Panc1 (cell line): Measurements from ENCODE around the gene CNIH2. TPM values are rescaled to one million over a fixed set of nuclear protein-coding genes. Genes with fewer than 3 reads are reported as not detected.

ENCODE experiments used
- ATAC-seq: fragments of 200-7000 bp; cut with Tn5 transposase; 2 replicates; pipeline ENCODE4 v1.9.1; 2020; ENCODE audit warnings: mild to moderate bottlenecking, moderate library complexity
- BruUV-seq: library from RNA; stranded (reverse); fragments of 400-500 nt; replicated peaks from 2 replicates; lab custom pipeline; 2021; lab: Mats Ljungman, UMichigan
- CTCF ChIA-PET: fragments of 300-600 bp; sonication (Branson Sonifier 250); formaldehyde crosslinking; loops from one replicate; lab custom pipeline; 2022; ENCODE audit warnings: antibody characterized with exemption; lab: Charles Lee
- POLR2A ChIA-PET: fragments of 300-600 bp; sonication (Branson Sonifier 250); formaldehyde crosslinking; loops from one replicate; lab custom pipeline; 2022; ENCODE audit warnings: antibody characterized with exemption; lab: Charles Lee
- DNase-seq: peaks from one replicate; pipeline ENCODE4 v3.0.0-alpha.2; 2010; ENCODE audit warnings: low read depth, low spot score
- H3K27ac ChIP-seq: 2 replicates; pipeline ENCODE4 v1.5.1; 2011; ENCODE audit warnings: mild to moderate bottlenecking, low read length, inconsistent platforms
- H3K27me3 ChIP-seq: fragments of 200-500 bp; sonication (Bioruptor generic); 2 replicates; pipeline ENCODE4 v1.6.0; 2014; ENCODE audit warnings: low read length, inconsistent platforms; ENCODE audit not compliant: control insufficient read depth, insufficient read depth
- H3K36me3 ChIP-seq: fragments of 200-500 bp; sonication (Bioruptor generic); 2 replicates; pipeline ENCODE4 v1.5.1; 2014; ENCODE audit warnings: inconsistent platforms, mild to moderate bottlenecking, low read length, moderate library complexity; ENCODE audit not compliant: control insufficient read depth, insufficient read depth
- H3K4me1 ChIP-seq: 2 replicates; pipeline ENCODE4 v1.5.1; 2011; ENCODE audit warnings: inconsistent platforms, mild to moderate bottlenecking, low read length, moderate library complexity; ENCODE audit not compliant: control insufficient read depth, insufficient read depth
- H3K4me3 ChIP-seq, 2 experiments: 2 replicates each; pipeline ENCODE4 v1.5.1; 2011 to 2012; ENCODE audit warnings: low read depth in 2 of 2, low read length in 2 of 2, mild to moderate bottlenecking in 2 of 2, inconsistent platforms in 1 of 2, moderate library complexity in 1 of 2
- H3K9me3 ChIP-seq: fragments of 200-500 bp; sonication (Bioruptor generic); 2 replicates; pipeline ENCODE4 v1.5.1; 2014; ENCODE audit warnings: low read depth, mild to moderate bottlenecking, inconsistent platforms, low read length, moderate library complexity; ENCODE audit not compliant: control insufficient read depth, insufficient read depth
- CTCF ChIP-seq: fragments of 450-650 bp; IDR thresholded peaks from 2 replicates; pipeline ENCODE4 v1.5.1; 2017; ENCODE audit warnings: mild to moderate bottlenecking
- POLR2AphosphoS5 ChIP-seq: IDR thresholded peaks from 2 replicates; pipeline ENCODE4 v1.6.1; 2012; ENCODE audit warnings: mild to moderate bottlenecking, low read depth, low read length, moderate library complexity
- REST ChIP-seq, 2 experiments: IDR thresholded peaks; 2 replicates each; pipeline ENCODE4 v1.6.1; 2011 to 2012; ENCODE audit warnings: low read depth in 2 of 2, control low read depth in 1 of 2, low read length in 1 of 2, mild to moderate bottlenecking in 1 of 2, moderate library complexity in 1 of 2; ENCODE audit not compliant: insufficient read depth in 1 of 2
- SIN3A ChIP-seq: IDR thresholded peaks from 2 replicates; pipeline ENCODE4 v1.6.1; 2012; ENCODE audit warnings: low read depth, mild to moderate bottlenecking, low read length, moderate library complexity, borderline replicate concordance; ENCODE audit not compliant: insufficient read depth
- TCF7L2 ChIP-seq: IDR thresholded peaks from 2 replicates; pipeline ENCODE4 v1.6.1; 2011; ENCODE audit warnings: mild to moderate bottlenecking, low read depth, low read length, inconsistent platforms
- in situ Hi-C: cut with HindIII; loops from 2 replicates; pipeline ENCODE4 v1.10.0; 2016; ENCODE audit warnings: low sequenced_read_pairs, low pct_unique_long_range_greater_than_20kb
- intact Hi-C: fragments of 100-400 bp; cut with micrococcal nuclease; formaldehyde crosslinking; loops from one replicate; pipeline ENCODE4 v1.10.0; 2022; ENCODE audit not compliant: unreplicated experiment
- total RNA-seq: library from RNA; stranded (reverse); gene quantifications from one replicate; pipeline ENCODE4 v1.2.1, GENCODE V29; 2021; ENCODE audit not compliant: unreplicated experiment

Gene CNIH2
- total RNA-seq, 1 experiment from 2014 or later: 9.3 TPM

- TF ChIP-seq POLR2AphosphoS5: no peak
- POLR2A ChIA-PET: interaction anchor here (1.6 kb wide), 1 partner anchor 34 kb away, joined by 6 read pairs; no protein-coding TSS in a partner anchor
- CTCF ChIA-PET: interaction anchor here (0.6 to 2.1 kb wide), 12 partner anchors 11 to 150 kb away, joined by 3 to 17 read pairs (median 5); partner anchors contain the start of genes B4GAT1, MRPL11, RIN1 and YIF1A
- ATAC-seq (peak; percentile 1), DNase-seq (no peak)
- intact Hi-C loops (no loop called here), in situ Hi-C loops (no loop called here)
- Histone ChIP-seq H3K9me3 (no peaks in the 10 kb centered on the region), H3K36me3 (no peaks in the 10 kb centered on the region), H3K27me3 (no peaks in the 10 kb centered on the region), H3K4me1 (peaks cover 6% of the 10 kb centered on the region), H3K27ac (peak overlapping the region; percentile 86), H3K4me3 (peak overlapping the region; percentile 72 to 83)
- no TSS peak for BruUV-seq
Measured at GRCh38 chr11:66311470-66311964, 33.5 kb downstream of the CNIH2 start.

GRCh38 chr11:66311965-66312548 lies 34.1 kb downstream of the CNIH2 start:
- ChIA-PET CTCF (interaction anchor here (0.5 to 2.1 kb wide), 16 partner anchors 8 to 202 kb away, joined by 3 to 17 read pairs (median 5); partner anchors contain the start of genes B4GAT1, DPP3, MRPL11 and RIN1), POLR2A (interaction anchor here (0.7 to 1.6 kb wide), 3 partner anchors 24 to 53 kb away, joined by 3 to 6 read pairs (median 4); partner anchors contain the start of gene RIN1)
- Histone ChIP-seq H3K4me3 (peak overlapping the region; percentile 72 to 83), H3K4me1 (peaks cover 6% of the 10 kb centered on the region), H3K36me3 (no peaks in the 10 kb centered on the region), H3K27ac (peak overlapping the region; percentile 86), H3K27me3 (no peaks in the 10 kb centered on the region), H3K9me3 (no peaks in the 10 kb centered on the region)
- in situ Hi-C loops: no loop called here
- TF ChIP-seq TCF7L2 (no peak), CTCF (peak; percentile 99), SIN3A (0 out of 2 replicates have a peak, but pooled peaks have one; percentile 50), REST (IDR thresholded peaks at IDR 0.05; ENCODE audit: insufficient read depth in 1 of 2, low read depth in 2 of 2, low read length in 1 of 2) (no peak), POLR2AphosphoS5 (no peak)
- DNase-seq: peak; percentile 87
- ATAC-seq: peak; percentile 89
- intact Hi-C loops: loop anchor here (2.0 kb wide), 1 partner anchor 17 kb away; no protein-coding TSS in a partner anchor
- BruUV-seq: no TSS peak
